AG04449 (cell line): ENCODE measurements around the gene MAST4.

Experiments
- CTCF ChIA-PET: fragments of 350-600 bp; formaldehyde crosslinking; extraction: SDS; loops from one replicate; lab custom pipeline; 2021; ENCODE audit warnings: antibody characterized with exemption; lab: Yijun Ruan, JAX
- POLR2A ChIA-PET: fragments of 400-600, 350-600 bp; formaldehyde crosslinking; extraction: SDS; loops from one replicate; lab custom pipeline; 2020; ENCODE audit warnings: antibody characterized with exemption, inconsistent platforms; lab: Yijun Ruan, JAX
- DNase-seq: peaks from one replicate; pipeline ENCODE4 v3.0.0-alpha.2; 2010; ENCODE audit warnings: low read depth, low spot score
- H3K4me3 ChIP-seq: 2 replicates; pipeline ENCODE4 v1.5.1; 2011; ENCODE audit warnings: low read depth, mild to moderate bottlenecking, control low read depth, low read length
- CTCF ChIP-seq: IDR thresholded peaks from one replicate; pipeline ENCODE4 v1.5.1; 2011; ENCODE audit warnings: mild to moderate bottlenecking, moderate library complexity, low read length, control low read depth, inconsistent platforms; ENCODE audit not compliant: insufficient read depth; ENCODE audit errors: missing control alignments

MAST4 gene

GRCh38 chr5:66702426-66702825, 106.2 kb downstream of the MAST4 start:
- TF ChIP-seq CTCF, result no peak
- no peak for DNase-seq
- ChIA-PET CTCF (no interaction called here), POLR2A (no interaction called here)
- no peak overlapping the region for H3K4me3 ChIP-seq

- H3K4me3 ChIP-seq, result no peak overlapping the region
- POLR2A ChIA-PET, result no interaction called here
- no peak for TF ChIP-seq CTCF
- CTCF ChIA-PET, result no interaction called here
- DNase-seq, result no peak
Observed at GRCh38 chr5:66704790-66705425, 108.7 kb downstream of the MAST4 start.

- TF ChIP-seq CTCF, result no peak
- no peak for DNase-seq
- POLR2A ChIA-PET, result no interaction called here
- no peak overlapping the region for H3K4me3 ChIP-seq
- CTCF ChIA-PET, result no interaction called here
Observed at GRCh38 chr5:66708368-66708767, 112.2 kb downstream of the MAST4 start.

GRCh38 chr5:66710557-66711088, 114.4 kb downstream of the MAST4 start:
- CTCF ChIA-PET, result no interaction called here
- H3K4me3 ChIP-seq, result no peak overlapping the region
- TF ChIP-seq CTCF, result no peak
- POLR2A ChIA-PET, result no interaction called here
- no peak for DNase-seq

- DNase-seq, result no peak
- CTCF ChIA-PET, result no interaction called here
- no peak for TF ChIP-seq CTCF
- H3K4me3 ChIP-seq, result no peak overlapping the region
- POLR2A ChIA-PET, result no interaction called here
Observed at GRCh38 chr5:66713998-66714397, 117.8 kb downstream of the MAST4 start.

GRCh38 chr5:66717455-66718373, 121.5 kb downstream of the MAST4 start:
- POLR2A ChIA-PET, result no interaction called here
- DNase-seq, result no peak
- CTCF ChIA-PET, result interaction anchor here (1.2 kb wide), 1 partner anchor 411 kb away, joined by 4 read pairs; no protein-coding TSS in a partner anchor
- no peak for TF ChIP-seq CTCF
- no peak overlapping the region for H3K4me3 ChIP-seq
